ENCODE measurements around the gene NUP205.

NUP205 gene

GRCh38 chr7:135539629-135540028 is 18.1 kb upstream of the NUP205 start:
- no peak overlapping the region for H2BK15ac ChIP-seq (ENCODE audit: low read length)
- no peak overlapping the region for H3K4me2 ChIP-seq (ENCODE audit: insufficient read depth, low read length, poor library complexity, severe bottlenecking)
- H3K27ac ChIP-seq (replicated peaks; ENCODE audit: low read length) = no peak overlapping the region
- H4K8ac ChIP-seq (ENCODE audit: low read depth, low read length) = no peak overlapping the region
- no peak overlapping the region for H2BK12ac ChIP-seq (ENCODE audit: low read length)
- H2AK5ac ChIP-seq (ENCODE audit: low read depth, low read length) = no peak overlapping the region
- no peak overlapping the region for H3K9ac ChIP-seq (ENCODE audit: low read depth, low read length, poor library complexity)
- H3K23ac ChIP-seq (ENCODE audit: low read depth, low read length, poor library complexity) = no peak overlapping the region
- no peak overlapping the region for H2BK5ac ChIP-seq (ENCODE audit: low read length)
- no CpG with 5 or more reads among the region's 2 CpGs for WGBS, 2 donors (ENCODE audit: extremely low coverage in 2 of 2, insufficient read length in 2 of 2, insufficient replicate concordance in 1 of 2)
- H3K9me3 ChIP-seq (replicated peaks in 1 of 2; ENCODE audit: control insufficient read depth in 2 of 2, insufficient read depth in 1 of 2, low read depth in 1 of 2, low read length in 2 of 2) = peaks cover 0 to 2% of the 10 kb centered on the region in 2 donors
- H3K4ac ChIP-seq (ENCODE audit: low read length) = no peak overlapping the region
- no peak overlapping the region for H2BK120ac ChIP-seq (ENCODE audit: low read depth, low read length)
- H3K79me1 ChIP-seq (ENCODE audit: low read depth, low read length) = no peaks in the 10 kb centered on the region
- H4K91ac ChIP-seq (ENCODE audit: low read depth, low read length, poor library complexity) = no peak overlapping the region
- no peak for DNase-seq (ENCODE audit: low spot score)
- H3K4me3 ChIP-seq (ENCODE audit: low read length in 2 of 2) = no peak overlapping the region
- H3K4me1 ChIP-seq (ENCODE audit: control insufficient read depth in 2 of 2, insufficient read depth in 1 of 2, low read depth in 1 of 2, low read length in 2 of 2) = peaks cover 0 to 3% of the 10 kb centered on the region in 2 donors
- H3K36me3 ChIP-seq (replicated peaks in 1 of 2; ENCODE audit: control insufficient read depth in 2 of 2, insufficient read depth in 2 of 2, low read length in 2 of 2) = no peaks in the 10 kb centered on the region
- peak overlapping the region; percentile 67 for H2AFZ ChIP-seq (ENCODE audit: low read length)
- no peak overlapping the region for H3K14ac ChIP-seq (ENCODE audit: low read length)
- no peak overlapping the region for H3K18ac ChIP-seq (ENCODE audit: low read length)
- no peaks in the 10 kb centered on the region for H3K27me3 ChIP-seq (ENCODE audit: control insufficient read depth in 3 of 3, insufficient read depth in 3 of 3, low read depth in 1 of 3, low read length in 3 of 3)

GRCh38 chr7:135541029-135541428 is 16.7 kb upstream of the NUP205 start:
- no peak overlapping the region for H4K8ac ChIP-seq (ENCODE audit: low read depth, low read length)
- no peak overlapping the region for H3K18ac ChIP-seq (ENCODE audit: low read length)
- WGBS, 2 donors (ENCODE audit: extremely low coverage in 2 of 2, insufficient read length in 2 of 2, insufficient replicate concordance in 1 of 2) = no CpG with 5 or more reads among the region's 6 CpGs
- no peak overlapping the region for H3K14ac ChIP-seq (ENCODE audit: low read length)
- H2BK15ac ChIP-seq (ENCODE audit: low read length) = no peak overlapping the region
- H3K79me1 ChIP-seq (ENCODE audit: low read depth, low read length) = no peaks in the 10 kb centered on the region
- H3K27ac ChIP-seq (replicated peaks; ENCODE audit: low read length) = no peak overlapping the region
- H3K27me3 ChIP-seq (ENCODE audit: control insufficient read depth in 3 of 3, insufficient read depth in 3 of 3, low read depth in 1 of 3, low read length in 3 of 3) = no peaks in the 10 kb centered on the region
- H3K9ac ChIP-seq (ENCODE audit: low read depth, low read length, poor library complexity) = no peak overlapping the region
- H2AFZ ChIP-seq (ENCODE audit: low read length) = no peak overlapping the region
- no peak overlapping the region for H2AK5ac ChIP-seq (ENCODE audit: low read depth, low read length)
- peaks cover 0 to 2% of the 10 kb centered on the region in 2 donors for H3K9me3 ChIP-seq (replicated peaks in 1 of 2; ENCODE audit: control insufficient read depth in 2 of 2, insufficient read depth in 1 of 2, low read depth in 1 of 2, low read length in 2 of 2)
- DNase-seq (ENCODE audit: low spot score) = no peak
- no peak overlapping the region for H3K4ac ChIP-seq (ENCODE audit: low read length)
- no peaks in the 10 kb centered on the region for H3K36me3 ChIP-seq (replicated peaks in 1 of 2; ENCODE audit: control insufficient read depth in 2 of 2, insufficient read depth in 2 of 2, low read length in 2 of 2)
- no peak overlapping the region for H2BK12ac ChIP-seq (ENCODE audit: low read length)
- no peak overlapping the region for H2BK120ac ChIP-seq (ENCODE audit: low read depth, low read length)
- no peak overlapping the region for H3K4me2 ChIP-seq (ENCODE audit: insufficient read depth, low read length, poor library complexity, severe bottlenecking)
- H3K23ac ChIP-seq (ENCODE audit: low read depth, low read length, poor library complexity) = no peak overlapping the region
- no peak overlapping the region for H2BK5ac ChIP-seq (ENCODE audit: low read length)
- H3K4me1 ChIP-seq (ENCODE audit: control insufficient read depth in 2 of 2, insufficient read depth in 1 of 2, low read depth in 1 of 2, low read length in 2 of 2) = peaks cover 0 to 3% of the 10 kb centered on the region in 2 donors
- no peak overlapping the region for H4K91ac ChIP-seq (ENCODE audit: low read depth, low read length, poor library complexity)
- H3K4me3 ChIP-seq (ENCODE audit: low read length in 2 of 2) = no peak overlapping the region

- no peak overlapping the region for H3K4me3 ChIP-seq (ENCODE audit: low read length in 2 of 2)
- no CpG with 5 or more reads among the region's 7 CpGs for WGBS, 2 donors (ENCODE audit: extremely low coverage in 2 of 2, insufficient read length in 2 of 2, insufficient replicate concordance in 1 of 2)
- no peak overlapping the region for H3K9ac ChIP-seq (ENCODE audit: low read depth, low read length, poor library complexity)
- H3K23ac ChIP-seq (ENCODE audit: low read depth, low read length, poor library complexity) = no peak overlapping the region
- H3K27ac ChIP-seq (replicated peaks; ENCODE audit: low read length) = no peak overlapping the region
- H3K4me1 ChIP-seq (ENCODE audit: control insufficient read depth in 2 of 2, insufficient read depth in 1 of 2, low read depth in 1 of 2, low read length in 2 of 2) = no peaks in the 10 kb centered on the region
- no peak overlapping the region for H2AK5ac ChIP-seq (ENCODE audit: low read depth, low read length)
- H4K8ac ChIP-seq (ENCODE audit: low read depth, low read length) = no peak overlapping the region
- DNase-seq (ENCODE audit: low spot score) = no peak
- no peak overlapping the region for H4K91ac ChIP-seq (ENCODE audit: low read depth, low read length, poor library complexity)
- no peaks in the 10 kb centered on the region for H3K9me3 ChIP-seq (replicated peaks in 1 of 2; ENCODE audit: control insufficient read depth in 2 of 2, insufficient read depth in 1 of 2, low read depth in 1 of 2, low read length in 2 of 2)
- no peak overlapping the region for H2BK15ac ChIP-seq (ENCODE audit: low read length)
- H3K36me3 ChIP-seq (replicated peaks in 1 of 2; ENCODE audit: control insufficient read depth in 2 of 2, insufficient read depth in 2 of 2, low read length in 2 of 2) = no peaks in the 10 kb centered on the region
- H3K14ac ChIP-seq (ENCODE audit: low read length) = no peak overlapping the region
- H3K4ac ChIP-seq (ENCODE audit: low read length) = no peak overlapping the region
- no peak overlapping the region for H2BK120ac ChIP-seq (ENCODE audit: low read depth, low read length)
- H2BK12ac ChIP-seq (ENCODE audit: low read length) = no peak overlapping the region
- H2AFZ ChIP-seq (ENCODE audit: low read length) = no peak overlapping the region
- no peaks in the 10 kb centered on the region for H3K27me3 ChIP-seq (ENCODE audit: control insufficient read depth in 3 of 3, insufficient read depth in 3 of 3, low read depth in 1 of 3, low read length in 3 of 3)
- H3K4me2 ChIP-seq (ENCODE audit: insufficient read depth, low read length, poor library complexity, severe bottlenecking) = no peak overlapping the region
- no peak overlapping the region for H3K18ac ChIP-seq (ENCODE audit: low read length)
- H3K79me1 ChIP-seq (ENCODE audit: low read depth, low read length) = no peaks in the 10 kb centered on the region
- no peak overlapping the region for H2BK5ac ChIP-seq (ENCODE audit: low read length)
Observed at GRCh38 chr7:135550196-135550595, 7.5 kb upstream of the NUP205 start.

DNA sequence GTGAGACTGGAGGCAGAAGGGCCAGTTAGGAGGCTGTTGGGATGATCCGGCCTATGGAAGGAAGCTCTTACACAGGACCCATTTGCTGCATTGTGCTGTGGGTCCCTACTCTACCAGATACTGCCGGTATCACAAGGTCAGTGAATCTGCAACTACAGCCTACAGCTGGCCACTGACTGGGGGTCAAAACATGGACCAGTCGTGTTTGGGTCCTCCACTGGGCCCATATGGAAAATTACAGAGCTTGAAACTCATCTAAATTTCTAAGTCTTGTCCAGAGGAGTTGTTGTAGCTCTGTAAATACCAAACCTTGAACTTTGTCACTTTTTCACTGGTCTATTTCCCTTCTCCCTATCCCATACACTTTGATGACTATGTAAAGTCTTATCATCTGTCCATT is 5.6 kb upstream of the NUP205 start:
- Histone ChIP-seq H3K36me3 (replicated peaks in 1 of 2; ENCODE audit: control insufficient read depth in 2 of 2, insufficient read depth in 2 of 2, low read length in 2 of 2) (no peaks in the 10 kb centered on the region), H3K4ac (ENCODE audit: low read length) (no peak overlapping the region), H3K27me3 (ENCODE audit: control insufficient read depth in 3 of 3, insufficient read depth in 3 of 3, low read depth in 1 of 3, low read length in 3 of 3) (no peaks in the 10 kb centered on the region), H4K91ac (ENCODE audit: low read depth, low read length, poor library complexity) (no peak overlapping the region), H4K8ac (ENCODE audit: low read depth, low read length) (no peak overlapping the region), H3K18ac (ENCODE audit: low read length) (no peak overlapping the region), H2BK120ac (ENCODE audit: low read depth, low read length) (no peak overlapping the region), H3K4me2 (ENCODE audit: insufficient read depth, low read length, poor library complexity, severe bottlenecking) (no peak overlapping the region), H3K79me1 (ENCODE audit: low read depth, low read length) (no peaks in the 10 kb centered on the region), H2BK15ac (ENCODE audit: low read length) (no peak overlapping the region), H3K14ac (ENCODE audit: low read length) (no peak overlapping the region), H3K4me3 (ENCODE audit: low read length in 2 of 2) (no peak overlapping the region), H2BK12ac (ENCODE audit: low read length) (no peak overlapping the region), H3K9ac (ENCODE audit: low read depth, low read length, poor library complexity) (no peak overlapping the region), H2AK5ac (ENCODE audit: low read depth, low read length) (no peak overlapping the region), H2AFZ (ENCODE audit: low read length) (no peak overlapping the region), H3K23ac (ENCODE audit: low read depth, low read length, poor library complexity) (no peak overlapping the region), H3K27ac (replicated peaks; ENCODE audit: low read length) (no peak overlapping the region), H3K9me3 (replicated peaks in 1 of 2; ENCODE audit: control insufficient read depth in 2 of 2, insufficient read depth in 1 of 2, low read depth in 1 of 2, low read length in 2 of 2) (no peaks in the 10 kb centered on the region), H3K4me1 (ENCODE audit: control insufficient read depth in 2 of 2, insufficient read depth in 1 of 2, low read depth in 1 of 2, low read length in 2 of 2) (no peaks in the 10 kb centered on the region), H2BK5ac (ENCODE audit: low read length) (no peak overlapping the region)
- WGBS, 2 donors (ENCODE audit: extremely low coverage in 2 of 2, insufficient read length in 2 of 2, insufficient replicate concordance in 1 of 2) = no CpG with 5 or more reads among the region's 3 CpGs
- no peak for DNase-seq (ENCODE audit: low spot score)

Measured in neuronal stem cell (in vitro differentiated cells).